GM12878 (cell line): ENCODE results near the gene MRPL37. TPM values are rescaled to one million over a fixed set of nuclear protein-coding genes. Genes with fewer than 3 reads are reported as not detected.

Source experiments
- ATAC-seq: fragments of 200-7000 bp; cut with Tn5 transposase; 3 replicates; pipeline ENCODE4 v1.9.1; 2020; ENCODE audit warnings: mild to moderate bottlenecking, moderate library complexity
- BruUV-seq: library from RNA; stranded (reverse); fragments of 400-500 nt; replicated peaks from 2 replicates; lab custom pipeline; 2021; lab: Mats Ljungman, UMichigan
- CTCF ChIA-PET: fragments of 300-600 bp; sonication (Branson Sonifier 250); formaldehyde crosslinking; extraction: SDS; loops from one replicate; lab custom pipeline; 2021; ENCODE audit warnings: inconsistent platforms; lab: Yijun Ruan, JAX
- POLR2A ChIA-PET: fragments of 350-600 bp; formaldehyde crosslinking; extraction: SDS; loops from one replicate; lab custom pipeline; 2021; ENCODE audit warnings: inconsistent platforms; lab: Charles Lee
- RAD21 ChIA-PET: fragments of 300-600 bp; sonication (Branson Sonifier 250); formaldehyde crosslinking; loops from one replicate; lab custom pipeline; 2023; ENCODE audit warnings: antibody characterized with exemption; ENCODE audit not compliant: unreplicated experiment; lab: Charles Lee
- SMC1A ChIA-PET: fragments of 300-600 bp; sonication (Branson Sonifier 250); formaldehyde crosslinking; loops from one replicate; lab custom pipeline; 2023; ENCODE audit not compliant: unreplicated experiment, uncharacterized antibody; lab: Charles Lee
- DNase-seq: peaks from one replicate; pipeline ENCODE4 v3.0.0-alpha.2; 2011; ENCODE audit warnings: low read depth, low spot score
- FAIRE-seq: peaks from 3 replicates; lab custom pipeline; 2011; peaks lifted over from hg19 to GRCh38; lab: Jason Lieb, UNC
- H2AFZ ChIP-seq: 2 replicates; pipeline ENCODE4 v1.6.0; 2011; ENCODE audit warnings: low read depth, low read length, control low read depth; ENCODE audit not compliant: control insufficient read depth
- H3K27ac ChIP-seq: 2 replicates; pipeline ENCODE4 v1.5.1; 2011; ENCODE audit warnings: control low read depth; ENCODE audit not compliant: control insufficient read depth, insufficient read depth
- H3K27me3 ChIP-seq, 2 experiments: replicated peaks in 1 of 2; 2 replicates each; pipeline versions ENCODE4 v1.6.0 to v1.6.1; 2011; ENCODE audit warnings: low read length in 1 of 2; ENCODE audit not compliant: control insufficient read depth in 2 of 2, insufficient read depth in 2 of 2
- H3K36me3 ChIP-seq, 2 experiments: 2 replicates each; pipeline ENCODE4 v1.5.1; 2011; ENCODE audit warnings: low read length in 1 of 2; ENCODE audit not compliant: control insufficient read depth in 2 of 2, insufficient read depth in 2 of 2
- H3K4me1 ChIP-seq: 2 replicates; pipeline ENCODE4 v1.6.1; 2011; ENCODE audit warnings: mild to moderate bottlenecking, low read length, moderate library complexity, mixed read lengths; ENCODE audit not compliant: control insufficient read depth, insufficient read depth
- H3K4me2 ChIP-seq: 2 replicates; pipeline ENCODE4 v1.6.0; 2011; ENCODE audit warnings: control low read depth; ENCODE audit not compliant: control insufficient read depth, insufficient read depth
- H3K4me3 ChIP-seq: fragments of 200-600 bp; sonication (generic); 2 replicates; pipeline ENCODE4 v1.5.1; 2016
- H3K79me2 ChIP-seq: 2 replicates; pipeline ENCODE4 v1.6.0; 2011; ENCODE audit warnings: low read length; ENCODE audit not compliant: control insufficient read depth, insufficient read depth
- H3K9ac ChIP-seq: 2 replicates; pipeline ENCODE4 v1.8.0; 2011; ENCODE audit warnings: low read length, control low read depth, mixed read lengths; ENCODE audit not compliant: control insufficient read depth, insufficient read depth
- H3K9me3 ChIP-seq: replicated peaks from 3 replicates; pipeline ENCODE4 v1.5.1; 2011; ENCODE audit warnings: mild to moderate bottlenecking, low read length; ENCODE audit not compliant: control insufficient read depth, insufficient read depth
- H4K20me1 ChIP-seq: 2 replicates; pipeline ENCODE4 v1.6.0; 2011; ENCODE audit not compliant: control insufficient read depth, insufficient read depth
- ATF3 ChIP-seq: IDR thresholded peaks from 2 replicates; pipeline ENCODE4 v1.6.1; 2011; ENCODE audit warnings: low read depth, mild to moderate bottlenecking, low read length, moderate library complexity, borderline replicate concordance; ENCODE audit errors: extremely low read depth
- ATF7 ChIP-seq: fragments of 450-650 bp; IDR thresholded peaks from 2 replicates; pipeline ENCODE4 v1.6.1; 2016; ENCODE audit warnings: low read depth, mild to moderate bottlenecking
- BACH1 ChIP-seq: fragments of 450-650 bp; IDR thresholded peaks from 2 replicates; pipeline ENCODE4 v1.6.1; 2017; ENCODE audit warnings: mild to moderate bottlenecking, borderline replicate concordance
- E2F8 ChIP-seq: fragments of 450-650 bp; IDR thresholded peaks from 2 replicates; pipeline ENCODE4 v1.6.1; 2018; ENCODE audit warnings: mild to moderate bottlenecking, low read depth, moderate library complexity; ENCODE audit not compliant: partially characterized antibody
- MLLT1 ChIP-seq: fragments of 450-650 bp; IDR thresholded peaks from 2 replicates; pipeline ENCODE4 v1.6.1; 2016; ENCODE audit warnings: mild to moderate bottlenecking
- NR2F1 ChIP-seq: fragments of 450-650 bp; conservative IDR thresholded peaks from 2 replicates; pipeline ENCODE4 v1.6.1; 2017; ENCODE audit warnings: mild to moderate bottlenecking
- RB1 ChIP-seq: fragments of 450-650 bp; formaldehyde crosslinking; IDR thresholded peaks from 2 replicates; pipeline ENCODE4 v1.6.1; 2017; ENCODE audit warnings: mild to moderate bottlenecking, borderline replicate concordance
- RBBP5 ChIP-seq: fragments of 200-600 bp; sonication (generic); conservative IDR thresholded peaks from 2 replicates; pipeline ENCODE4 v1.6.1; 2016
- TARDBP ChIP-seq: IDR thresholded peaks from 2 replicates; pipeline ENCODE4 v1.6.1; 2016; ENCODE audit warnings: borderline replicate concordance
- ZNF207 ChIP-seq: fragments of 450-650 bp; IDR thresholded peaks from 2 replicates; pipeline ENCODE4 v1.6.1; 2014; ENCODE audit warnings: antibody characterized with exemption, mild to moderate bottlenecking, borderline replicate concordance
- ZNF384 ChIP-seq: IDR thresholded peaks from 2 replicates; pipeline ENCODE4 v1.6.1; 2012; ENCODE audit warnings: low read depth, mild to moderate bottlenecking, low read length, improper control_type of control experiment, borderline replicate concordance
- ZNF622 ChIP-seq: fragments of 450-650 bp; IDR thresholded peaks from 2 replicates; pipeline ENCODE4 v1.6.1; 2017; ENCODE audit warnings: mild to moderate bottlenecking, inconsistent platforms
- WGBS: methylation state at CpG from one replicate; pipeline ENCODE4 v1.1.6; 2016; ENCODE audit warnings: low lambda C conversion rate; ENCODE audit not compliant: insufficient replicate concordance, insufficient coverage; ENCODE audit errors: missing lambda C conversion rate; 5-methylcytosine and 5-hydroxymethylcytosine counted together
- in situ Hi-C: fragments of 300-500 bp; cut with MboI; formaldehyde crosslinking; loops from 9 replicates; pipeline ENCODE4 v1.14.3; 2018; ENCODE audit warnings: mixed read lengths
- intact Hi-C: fragments of 100-400 bp; cut with micrococcal nuclease; formaldehyde crosslinking; loops from one replicate; pipeline ENCODE4 v1.14.2; 2022; ENCODE audit not compliant: unreplicated experiment
- polyA plus RNA-seq, 11 experiments: library from polyadenylated mRNA; depleted of rRNA in 4 of 11; unstranded in 6 of 11; stranded (reverse) in 5 of 11; fragments of >200 nt; fragmentation: Nextera tagmentation in 4 of 11; fragmentation: Illumina TruSeq in 1 of 11; extraction: Ambion mirVana in 4 of 11; extraction: Trizol in 1 of 11; gene quantifications; 1 replicate in 1 of 11; 2 replicates in 10 of 11; pipeline versions ENCODE4 v1.2.1 to v1.2.3, GENCODE V29; 2011 to 2016; ENCODE audit warnings: inconsistent platforms in 2 of 11, missing spikeins in 2 of 11, low read depth in 1 of 11
- total RNA-seq, 4 experiments: library from RNA; depleted of rRNA in 3 of 4; stranded (reverse); fragments of >200 nt in 3 of 4; fragmentation: Illumina TruSeq in 1 of 4; extraction: Trizol in 1 of 4; gene quantifications; 2 replicates each; pipeline versions ENCODE4 v1.2.1 to v1.2.3, GENCODE V29; 2013 to 2021

Gene MRPL37
- total and polyA plus RNA-seq, 10 of the 15 experiments (the other 5 are each of a cell fraction or from before 2014, with no cell fraction given): 41.4 to 217 (median 159) TPM

GRCh38 chr1:54157401-54157800 lies 42.6 kb upstream of the MRPL37 start:
- H3K4me2 ChIP-seq: no peak overlapping the region
- H3K4me1 ChIP-seq: no peaks in the 10 kb centered on the region
- ATAC-seq (no peak), DNase-seq (no peak), FAIRE-seq (no peak)
- BruUV-seq: no TSS peak
- RAD21 ChIA-PET: no interaction called here
- intact Hi-C loops: no loop called here
- no peaks in the 10 kb centered on the region for H3K36me3 ChIP-seq
- CTCF ChIA-PET: no interaction called here
- in situ Hi-C loops: no loop called here
- no peak overlapping the region for H2AFZ ChIP-seq
- no peak overlapping the region for H3K27ac ChIP-seq
- no peaks in the 10 kb centered on the region for H3K79me2 ChIP-seq
- no peak overlapping the region for H3K9ac ChIP-seq
- H3K27me3 ChIP-seq: no peaks in the 10 kb centered on the region
- 68% methylated on average over 6 of the region's 6 CpGs for WGBS
- SMC1A ChIA-PET: interaction anchor here (0.5 kb wide), 1 partner anchor 329 kb away, joined by 3 read pairs; no protein-coding TSS in a partner anchor
- no peak for TF ChIP-seq NR2F1
- no peak for TF ChIP-seq RBBP5
- TF ChIP-seq ZNF207: no peak
- TF ChIP-seq BACH1: no peak
- no peak for TF ChIP-seq RB1
- no peak for TF ChIP-seq TARDBP
- no peak for TF ChIP-seq ZNF384
- no peak for TF ChIP-seq ATF3
- TF ChIP-seq MLLT1: no peak
- TF ChIP-seq ATF7: no peak
- TF ChIP-seq E2F8: no peak
- no peak for TF ChIP-seq ZNF622
- no peak overlapping the region for H3K4me3 ChIP-seq
- POLR2A ChIA-PET: no interaction called here
- H4K20me1 ChIP-seq: no peaks in the 10 kb centered on the region
- H3K9me3 ChIP-seq: no peaks in the 10 kb centered on the region
